Measurements from ENCODE around the gene DNAJC6.

GRCh38 chr1:65368403-65368802 is 59.1 kb downstream of the DNAJC6 start:
- TF ChIP-seq CTCF (conservative IDR thresholded peaks at IDR 0.05) (no peak), EZH2 (IDR thresholded peaks at IDR 0.05; ENCODE audit: low read depth) (no peak)
